Adipocyte (in vitro differentiated cells): ENCODE results near the gene AKR1C2.
"Not testable (repeated sequence)": the region's sequence is repeated elsewhere in the genome, so short reads cannot be mapped to it uniquely, and the experiment has no call there.

ENCODE experiments used
- DNase-seq: peaks from one replicate; pipeline ENCODE4 v3.0.0-alpha.2; 2015; ENCODE audit warnings: low read depth
- H3K27me3 ChIP-seq: replicated peaks from 2 replicates; pipeline ENCODE4 v1.7.0; 2013; ENCODE audit warnings: mild to moderate bottlenecking, low read length, moderate library complexity; ENCODE audit not compliant: control insufficient read depth, insufficient read depth
- H3K36me3 ChIP-seq: 2 replicates; pipeline ENCODE4 v1.7.0; 2013; ENCODE audit warnings: low read length, mild to moderate bottlenecking, moderate library complexity; ENCODE audit not compliant: control insufficient read depth, insufficient read depth, severe bottlenecking
- H3K4me1 ChIP-seq: 2 replicates; pipeline ENCODE4 v1.7.0; 2013; ENCODE audit warnings: mild to moderate bottlenecking, low read length, moderate library complexity; ENCODE audit not compliant: control insufficient read depth, insufficient read depth
- H3K4me3 ChIP-seq: 2 replicates; pipeline ENCODE4 v1.7.0; 2013; ENCODE audit warnings: mild to moderate bottlenecking, low read length, moderate library complexity
- H3K9ac ChIP-seq: 2 replicates; pipeline ENCODE4 v1.7.0; 2013; ENCODE audit warnings: mild to moderate bottlenecking, low read length, moderate library complexity
- H3K9me3 ChIP-seq: 2 replicates; pipeline ENCODE4 v1.7.0; 2013; ENCODE audit warnings: mild to moderate bottlenecking, low read length, moderate library complexity; ENCODE audit not compliant: control insufficient read depth

Gene AKR1C2

GRCh38 chr10:4970362-4970761, 33.3 kb downstream of the AKR1C2 start:
- Histone ChIP-seq H3K4me1 (peaks cover 27% of the 10 kb centered on the region), H3K36me3 (peaks cover 69% of the 10 kb centered on the region)
- H3K9me3 ChIP-seq, DNase-seq, H3K27me3 ChIP-seq, H3K9ac ChIP-seq, H3K4me3 ChIP-seq: not testable (repeated sequence)

- H3K9me3 ChIP-seq, DNase-seq, H3K27me3 ChIP-seq, H3K9ac ChIP-seq: not testable (repeated sequence)
- Histone ChIP-seq H3K4me1 (peaks cover 32% of the 10 kb centered on the region), H3K4me3 (peak overlapping the region; percentile 32), H3K36me3 (peaks cover 68% of the 10 kb centered on the region)
Observed at GRCh38 chr10:4969289-4969688, 34.4 kb downstream of the AKR1C2 start.

- H3K27me3 ChIP-seq, H3K9me3 ChIP-seq, DNase-seq: not testable (repeated sequence)
- Histone ChIP-seq H3K4me1 (peaks cover 28% of the 10 kb centered on the region), H3K9ac (peak overlapping the region; percentile 54), H3K4me3 (peak overlapping the region; percentile 87), H3K36me3 (peaks cover 50% of the 10 kb centered on the region)
Observed at GRCh38 chr10:4967189-4967588, 36.5 kb downstream of the AKR1C2 start.

GRCh38 chr10:4965763-4966162, 37.9 kb downstream of the AKR1C2 start:
- Histone ChIP-seq H3K36me3 (peaks cover 48% of the 10 kb centered on the region), H3K4me1 (peaks cover 28% of the 10 kb centered on the region), H3K4me3 (peak overlapping the region; percentile 87), H3K9ac (peak overlapping the region; percentile 94)
- not testable (repeated sequence) for H3K27me3 ChIP-seq, H3K9me3 ChIP-seq, DNase-seq

GRCh38 chr10:4963815-4964154, 39.9 kb downstream of the AKR1C2 start:
- H3K27me3 ChIP-seq, H3K9me3 ChIP-seq, DNase-seq: not testable (repeated sequence)
- H3K4me3 ChIP-seq: peak overlapping the region; percentile 87
- H3K9ac ChIP-seq: peak overlapping the region; percentile 94
- H3K36me3 ChIP-seq: peaks cover 33% of the 10 kb centered on the region
- H3K4me1 ChIP-seq: peaks cover 19% of the 10 kb centered on the region

- H3K36me3 ChIP-seq: peaks cover 27% of the 10 kb centered on the region
- H3K4me1 ChIP-seq: peaks cover 16% of the 10 kb centered on the region
- not testable (repeated sequence) for H3K9me3 ChIP-seq, H3K27me3 ChIP-seq
- peak; percentile 32 for DNase-seq
- peak within 1 kb of the TSS; percentile 94 for H3K9ac ChIP-seq
- H3K4me3 ChIP-seq: peak within 1 kb of the TSS; percentile 87
Observed at GRCh38 chr10:4962876-4963814, 40.5 kb downstream of the AKR1C2 start, which contains the start of gene AKR1C1. Gene AKR1C1 (plus strand): TSS chr10:4963415. CDS start chr10:4963445, 30 bp downstream.

- Histone ChIP-seq H3K36me3 (peaks cover 21% of the 10 kb centered on the region), H3K4me1 (peaks cover 16% of the 10 kb centered on the region)
- H3K9me3 ChIP-seq, DNase-seq, H3K9ac ChIP-seq, H3K4me3 ChIP-seq, H3K27me3 ChIP-seq: not testable (repeated sequence)
Observed at GRCh38 chr10:4962308-4962707, 41.3 kb downstream of the AKR1C2 start.

- Histone ChIP-seq H3K4me1 (peaks cover 10% of the 10 kb centered on the region), H3K36me3 (peaks cover 15% of the 10 kb centered on the region)
- not testable (repeated sequence) for H3K27me3 ChIP-seq, H3K4me3 ChIP-seq, H3K9ac ChIP-seq, DNase-seq, H3K9me3 ChIP-seq
Observed at GRCh38 chr10:4961558-4961957, 42.1 kb downstream of the AKR1C2 start.

GRCh38 chr10:4956955-4957645, 46.6 kb downstream of the AKR1C2 start:
- H3K4me1 ChIP-seq, H3K9me3 ChIP-seq, H3K9ac ChIP-seq, DNase-seq, H3K27me3 ChIP-seq, H3K4me3 ChIP-seq, H3K36me3 ChIP-seq: not testable (repeated sequence)

- not testable (repeated sequence) for H3K36me3 ChIP-seq, H3K4me3 ChIP-seq, H3K9me3 ChIP-seq, H3K9ac ChIP-seq, DNase-seq, H3K27me3 ChIP-seq
- H3K4me1 ChIP-seq: peaks cover 10% of the 10 kb centered on the region
Observed at GRCh38 chr10:4956088-4956487, 47.6 kb downstream of the AKR1C2 start.

GRCh38 chr10:4953405-4953804, 50.3 kb downstream of the AKR1C2 start:
- Histone ChIP-seq H3K4me1 (peaks cover 36% of the 10 kb centered on the region), H3K9me3 (no peaks in the 10 kb centered on the region), H3K9ac (no peak overlapping the region), H3K36me3 (no peaks in the 10 kb centered on the region), H3K27me3 (no peaks in the 10 kb centered on the region), H3K4me3 (no peak overlapping the region)
- DNase-seq: no peak
